ENCODE results near the gene SLIT2.

Gene SLIT2

GRCh38 chr4:20266215-20267082 is 14.7 kb downstream of the SLIT2 start:
- DNase-seq, result no peak

- no peak for DNase-seq
Measured at GRCh38 chr4:20268028-20268427, 16.3 kb downstream of the SLIT2 start.

DNA sequence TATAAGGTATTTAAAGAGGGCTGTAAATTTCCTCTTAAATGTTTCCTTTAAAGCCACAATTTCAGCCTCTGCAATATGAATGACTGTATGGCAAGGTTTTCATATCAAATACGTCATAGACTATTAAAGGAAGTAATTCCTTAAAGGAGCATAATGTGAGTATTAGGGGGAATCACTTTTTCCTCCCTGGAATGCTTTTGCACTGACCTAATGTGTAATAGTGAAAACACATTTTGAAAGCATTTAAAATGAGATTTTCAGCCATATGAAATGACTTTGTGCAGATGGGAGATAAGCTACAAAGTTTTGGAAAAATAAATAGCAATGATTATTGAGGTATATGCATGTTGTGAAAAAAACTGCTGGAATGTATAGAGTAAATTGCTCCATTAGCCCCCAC is 17.6 kb downstream of the SLIT2 start:
- DNase-seq, result no peak

DNA sequence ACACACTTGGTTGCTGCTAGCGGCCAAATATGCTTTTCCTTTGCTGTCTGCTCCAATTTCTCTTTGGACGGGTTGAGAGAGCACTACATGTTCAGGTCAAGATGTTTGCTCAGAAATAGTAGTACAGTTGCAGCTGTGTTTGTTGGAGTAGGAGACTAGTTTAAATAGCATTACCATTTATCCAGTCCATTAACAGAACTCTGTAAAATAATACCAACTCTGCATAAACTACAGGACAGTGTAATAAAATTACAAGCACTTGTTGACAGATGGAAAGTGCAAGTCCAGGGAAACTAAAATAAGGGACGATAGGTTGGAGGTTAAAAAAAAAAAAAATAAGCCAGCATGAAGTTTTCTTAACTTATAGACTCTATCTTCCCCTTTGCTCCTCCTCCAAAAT is 20.2 kb downstream of the SLIT2 start:
- no peak for DNase-seq

DNA sequence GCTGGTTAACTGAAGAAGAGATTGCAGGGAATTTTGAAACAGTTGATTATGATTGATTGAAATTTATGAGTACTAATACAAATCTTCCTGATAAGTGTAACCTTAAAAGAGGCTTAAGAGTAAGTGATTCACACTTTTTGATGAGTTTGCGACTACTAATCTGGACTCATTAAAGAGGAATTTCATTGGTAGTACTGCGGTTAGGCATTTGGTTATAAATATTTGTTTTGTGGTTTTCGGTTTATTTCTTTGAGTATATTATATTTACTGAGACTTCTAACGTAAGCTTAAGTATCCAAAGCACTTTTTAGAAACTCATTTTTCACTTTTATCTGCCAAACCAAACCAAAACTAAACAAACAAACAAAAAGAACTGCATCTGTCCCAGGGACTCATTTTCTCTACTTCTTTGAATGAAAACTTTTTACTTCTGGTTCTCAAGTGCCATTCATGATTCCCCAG is 20.7 kb downstream of the SLIT2 start:
- DNase-seq, result no peak

DNA sequence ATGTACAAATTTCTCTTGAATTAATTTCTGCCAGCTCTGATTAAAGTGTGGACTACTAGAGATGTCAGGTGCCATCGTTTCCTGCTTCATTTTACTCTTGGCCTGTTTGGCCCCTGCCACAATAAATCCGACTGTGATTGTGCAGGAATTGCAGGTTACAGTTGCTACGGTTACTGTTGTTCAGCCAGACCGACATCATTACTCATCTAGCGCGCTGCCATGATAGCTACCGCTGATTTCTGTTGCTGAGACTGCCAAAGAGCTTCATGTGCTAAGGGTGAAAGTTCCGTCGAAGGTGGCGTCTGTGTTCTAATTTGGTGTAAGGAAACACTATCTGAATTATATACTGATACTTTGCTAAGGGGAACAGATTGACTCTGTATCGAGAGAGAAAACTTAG is 22.1 kb downstream of the SLIT2 start:
- DNase-seq, result no peak

GRCh38 chr4:20276848-20277247 is 25.1 kb downstream of the SLIT2 start:
- no peak for DNase-seq

DNA sequence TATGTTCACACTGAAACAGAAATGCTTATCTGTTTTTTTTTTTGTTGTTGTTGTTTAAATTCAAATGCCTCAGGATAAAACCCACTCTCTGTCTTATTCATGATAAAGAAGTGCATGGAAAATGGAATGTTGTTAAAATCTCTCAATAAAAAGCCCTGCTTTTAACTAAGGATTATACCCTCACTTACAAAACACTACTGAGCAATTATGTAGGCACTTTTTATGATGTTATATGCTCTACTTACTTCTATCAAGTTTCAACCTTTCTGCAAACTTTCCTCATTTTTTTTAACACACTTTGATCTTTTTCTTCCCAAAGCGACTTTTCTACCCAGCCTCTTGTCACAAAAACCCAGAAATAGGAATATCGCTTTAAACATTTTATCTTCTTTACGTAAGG is 26.5 kb downstream of the SLIT2 start:
- no peak for DNase-seq

DNA sequence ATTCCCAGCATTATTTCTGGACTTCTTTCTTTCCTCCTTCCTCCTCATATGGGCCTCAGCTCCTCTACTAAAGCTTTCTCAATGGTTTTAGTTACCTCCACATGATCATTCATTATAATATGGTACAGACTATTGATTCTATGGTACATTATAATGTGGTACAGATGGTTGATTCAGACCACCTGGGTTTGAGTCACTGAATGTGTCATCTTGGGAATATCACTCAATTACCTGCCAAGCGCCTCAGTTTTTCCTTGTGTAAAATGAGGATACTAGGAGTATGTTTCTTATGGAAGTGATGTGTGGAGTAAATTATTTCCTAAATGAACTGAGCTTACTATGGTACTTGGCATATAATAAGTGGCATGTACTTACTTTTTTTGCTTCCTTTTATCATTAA is 27.7 kb downstream of the SLIT2 start:
- no peak for DNase-seq

GRCh38 chr4:20281453-20281852 is 29.7 kb downstream of the SLIT2 start:
- DNase-seq, result no peak

DNA sequence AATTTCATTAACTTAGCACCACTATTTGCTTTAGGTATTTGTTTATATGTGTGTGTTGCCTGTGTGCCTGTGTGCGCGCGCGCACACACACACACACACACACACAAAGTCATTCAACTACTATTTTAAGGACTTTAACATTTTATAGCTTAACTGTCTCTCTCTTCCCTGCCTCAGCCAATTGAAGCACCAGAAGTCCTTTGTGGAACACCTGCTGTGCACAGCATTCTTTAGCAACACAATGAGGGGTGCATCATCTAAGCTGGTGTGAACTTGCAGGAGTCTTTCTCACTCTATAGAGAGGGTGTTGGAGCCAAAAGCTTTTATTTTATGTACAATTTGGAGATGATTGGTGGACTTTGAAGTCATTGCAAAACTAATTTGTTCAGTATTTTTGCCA is 31.3 kb downstream of the SLIT2 start:
- no peak for DNase-seq

GRCh38 chr4:20284990-20285389 is 33.3 kb downstream of the SLIT2 start:
- no peak for DNase-seq

DNA sequence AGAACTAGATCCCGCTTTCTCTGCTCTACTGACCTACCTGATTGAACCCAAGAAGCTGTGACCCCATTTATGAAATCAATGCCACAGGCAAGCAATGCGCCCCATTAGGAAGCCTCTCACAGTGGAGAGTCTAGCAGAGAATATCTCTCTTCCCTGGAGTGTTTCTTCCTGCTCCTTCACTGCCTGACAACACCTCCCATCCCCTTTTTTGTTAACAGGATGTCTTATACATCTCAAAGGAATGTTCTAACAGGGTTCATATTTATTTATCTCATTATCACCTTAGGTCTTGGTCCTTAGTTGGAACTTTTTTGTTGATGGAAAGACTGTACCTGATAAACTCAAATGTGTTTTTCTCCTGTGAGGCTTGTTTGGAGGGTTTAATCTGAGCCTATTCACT is 35.5 kb downstream of the SLIT2 start:
- no peak for DNase-seq

DNA sequence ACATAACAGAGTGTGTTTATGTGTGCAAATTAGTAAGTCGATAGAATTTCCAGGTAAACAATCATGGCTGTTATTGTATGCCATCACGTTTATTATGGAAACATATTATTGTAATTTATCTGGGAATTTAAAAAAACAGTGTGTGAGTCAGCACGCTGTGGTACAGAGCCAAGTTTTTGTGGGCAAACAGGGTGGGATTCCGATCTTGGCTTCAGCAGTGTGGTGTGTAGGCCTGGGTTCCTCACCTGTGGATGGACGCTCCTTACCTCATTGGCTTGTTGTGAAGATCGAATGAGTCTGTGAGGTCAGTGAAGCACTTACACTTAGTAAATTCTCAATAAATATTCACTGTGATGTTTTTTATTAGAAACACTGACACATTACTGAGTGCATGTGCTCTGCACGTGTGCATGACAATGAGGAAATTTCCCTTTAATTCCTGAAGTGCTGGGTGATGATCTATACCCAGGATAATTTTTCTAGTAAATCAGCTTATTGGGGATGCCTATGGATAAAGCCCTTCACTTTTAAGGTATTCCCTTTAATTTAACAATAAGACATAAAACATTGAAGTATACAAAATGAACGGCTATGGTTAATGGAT is 36.4 kb downstream of the SLIT2 start:
- DNase-seq, result no peak

GRCh38 chr4:20288846-20289512 is 37.3 kb downstream of the SLIT2 start:
- no peak for DNase-seq

- DNase-seq, result no peak
Measured at GRCh38 chr4:20289782-20290181, 38.1 kb downstream of the SLIT2 start.

DNA sequence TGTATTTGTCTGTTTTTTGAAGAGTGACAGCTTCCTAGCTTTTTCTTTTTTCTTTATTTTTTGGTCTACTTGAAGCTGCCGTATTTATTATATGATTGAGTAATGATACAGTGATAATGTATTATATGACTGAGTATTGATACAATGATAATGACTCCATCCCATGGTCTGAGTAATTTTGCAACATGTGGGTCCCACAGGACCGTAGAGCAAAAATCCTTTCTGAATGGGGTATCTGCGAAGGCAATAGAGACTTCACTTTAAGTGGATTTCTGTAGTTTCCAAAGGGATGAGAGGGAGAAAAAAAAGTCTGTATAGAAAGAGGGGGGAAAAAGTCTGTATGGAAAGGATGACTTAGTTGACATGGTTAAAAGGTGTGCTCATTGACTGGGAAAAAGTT is 41.0 kb downstream of the SLIT2 start:
- DNase-seq, result no peak

- DNase-seq, result no peak
Measured at GRCh38 chr4:20297261-20297660, 45.6 kb downstream of the SLIT2 start.

GRCh38 chr4:20297783-20298182 is 46.1 kb downstream of the SLIT2 start:
- no peak for DNase-seq

- no peak for DNase-seq
Measured at GRCh38 chr4:20298455-20298854, 46.8 kb downstream of the SLIT2 start.

DNA sequence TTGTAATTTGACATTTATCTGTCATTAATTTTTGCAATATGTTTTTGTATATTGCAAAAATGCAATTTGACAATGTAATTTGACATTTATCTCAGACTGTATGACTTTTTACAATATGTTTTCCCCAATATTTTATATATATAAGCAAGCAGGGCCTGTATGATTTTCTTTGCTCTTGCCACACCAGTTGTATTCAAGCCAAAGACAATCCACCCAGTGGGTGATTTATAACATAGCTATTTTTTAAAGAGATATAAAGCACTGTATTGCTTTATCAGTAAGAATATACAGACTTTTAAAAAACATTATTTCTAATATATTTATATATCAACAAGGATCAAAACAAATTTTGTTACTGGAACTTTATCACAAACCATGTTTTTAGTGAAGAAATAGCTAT is 47.3 kb downstream of the SLIT2 start:
- no peak for DNase-seq

DNA sequence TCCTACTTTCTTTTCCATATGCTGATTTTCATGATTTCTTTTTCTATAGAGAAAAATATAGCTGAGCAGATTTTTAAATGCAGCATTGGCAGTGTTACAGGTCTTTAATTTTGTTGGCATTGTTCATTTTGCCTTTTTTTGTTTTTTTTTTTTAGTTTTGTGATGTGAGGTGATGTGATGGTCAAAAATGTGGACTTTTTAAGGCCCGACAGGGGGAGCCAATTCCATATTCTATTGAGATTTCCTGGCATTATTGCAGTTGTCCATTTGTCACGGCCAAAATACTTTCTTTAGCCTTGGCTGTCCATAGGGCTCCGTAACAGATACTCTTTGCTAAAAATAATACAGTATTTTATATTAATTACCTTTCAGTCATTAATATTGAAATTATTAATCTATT is 47.8 kb downstream of the SLIT2 start:
- no peak for DNase-seq

DNA sequence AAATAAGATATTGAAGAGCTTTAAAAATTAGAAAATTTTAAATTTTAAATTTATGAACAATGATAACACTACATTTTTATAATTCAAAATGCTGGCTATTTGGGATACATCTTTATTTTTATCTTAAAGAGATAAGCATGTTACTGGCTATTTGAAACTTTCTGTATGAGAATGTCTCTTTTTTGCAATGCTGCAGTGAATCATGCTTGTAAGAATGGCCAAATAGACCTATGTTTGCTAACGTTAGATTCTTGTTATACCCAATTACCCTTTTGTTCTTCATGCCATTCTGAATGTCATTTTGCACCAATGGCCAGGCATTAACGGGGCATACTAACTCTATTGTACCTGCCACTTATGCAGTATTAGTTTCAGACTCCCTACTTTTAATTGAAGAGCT is 49.5 kb downstream of the SLIT2 start:
- no peak for DNase-seq

Data from CD4-positive, alpha-beta T cell treated with Interleukin-6 for 4 hours (primary cell).